Calu3 (cell line): Measurements from ENCODE around the gene SLC30A2. TPM values are rescaled to one million over a fixed set of nuclear protein-coding genes. Genes with fewer than 3 reads are reported as not detected.

ENCODE experiments used
- BruUV-seq: library from RNA; stranded (reverse); fragments of 400-500 nt; replicated peaks from 2 replicates; lab custom pipeline; 2021; lab: Mats Ljungman, UMichigan
- CTCF ChIA-PET: fragments of 300-600 bp; sonication (Branson Sonifier 250); formaldehyde crosslinking; loops from one replicate; lab custom pipeline; 2022; ENCODE audit warnings: antibody characterized with exemption; lab: Charles Lee
- DNase-seq: peaks from one replicate; pipeline ENCODE4 v3.0.0; 2022
- H3K27ac Mint-ChIP-seq: one replicate; pipeline ENCODE4 v1.8.0; 2022; ENCODE audit warnings: mixed read lengths; ENCODE audit not compliant: unreplicated experiment
- H3K27me3 Mint-ChIP-seq: one replicate; pipeline ENCODE4 v1.8.0; 2022; ENCODE audit warnings: mixed read lengths; ENCODE audit not compliant: unreplicated experiment
- H3K36me3 Mint-ChIP-seq: one replicate; pipeline ENCODE4 v1.8.0; 2022; ENCODE audit warnings: mild to moderate bottlenecking, moderate library complexity, mixed read lengths; ENCODE audit not compliant: insufficient read depth, unreplicated experiment
- H3K4me1 Mint-ChIP-seq: one replicate; pipeline ENCODE4 v1.8.0; 2022; ENCODE audit warnings: mild to moderate bottlenecking, low read depth, mixed read lengths; ENCODE audit not compliant: unreplicated experiment
- H3K4me3 Mint-ChIP-seq: one replicate; pipeline ENCODE4 v1.8.0; 2022; ENCODE audit warnings: mild to moderate bottlenecking, low read depth, moderate library complexity, mixed read lengths; ENCODE audit not compliant: unreplicated experiment
- H3K9me3 Mint-ChIP-seq: one replicate; pipeline ENCODE4 v1.8.0; 2022; ENCODE audit warnings: low read depth, mixed read lengths; ENCODE audit not compliant: unreplicated experiment
- CTCF ChIP-seq: fragments of 200-600 bp; IDR thresholded peaks from one replicate; pipeline ENCODE4 v1.8.0; 2022; ENCODE audit warnings: antibody characterized with exemption; ENCODE audit not compliant: unreplicated experiment
- intact Hi-C: fragments of 100-400 bp; cut with micrococcal nuclease; formaldehyde crosslinking; loops from one replicate; pipeline ENCODE4 v1.10.0; 2022; ENCODE audit not compliant: unreplicated experiment
- total RNA-seq: library from RNA; stranded (reverse); gene quantifications from 2 replicates; pipeline ENCODE4 v1.2.3, GENCODE V29; 2022

Gene SLC30A2
- total RNA-seq, 1 experiment from 2014 or later = not detected

DNA sequence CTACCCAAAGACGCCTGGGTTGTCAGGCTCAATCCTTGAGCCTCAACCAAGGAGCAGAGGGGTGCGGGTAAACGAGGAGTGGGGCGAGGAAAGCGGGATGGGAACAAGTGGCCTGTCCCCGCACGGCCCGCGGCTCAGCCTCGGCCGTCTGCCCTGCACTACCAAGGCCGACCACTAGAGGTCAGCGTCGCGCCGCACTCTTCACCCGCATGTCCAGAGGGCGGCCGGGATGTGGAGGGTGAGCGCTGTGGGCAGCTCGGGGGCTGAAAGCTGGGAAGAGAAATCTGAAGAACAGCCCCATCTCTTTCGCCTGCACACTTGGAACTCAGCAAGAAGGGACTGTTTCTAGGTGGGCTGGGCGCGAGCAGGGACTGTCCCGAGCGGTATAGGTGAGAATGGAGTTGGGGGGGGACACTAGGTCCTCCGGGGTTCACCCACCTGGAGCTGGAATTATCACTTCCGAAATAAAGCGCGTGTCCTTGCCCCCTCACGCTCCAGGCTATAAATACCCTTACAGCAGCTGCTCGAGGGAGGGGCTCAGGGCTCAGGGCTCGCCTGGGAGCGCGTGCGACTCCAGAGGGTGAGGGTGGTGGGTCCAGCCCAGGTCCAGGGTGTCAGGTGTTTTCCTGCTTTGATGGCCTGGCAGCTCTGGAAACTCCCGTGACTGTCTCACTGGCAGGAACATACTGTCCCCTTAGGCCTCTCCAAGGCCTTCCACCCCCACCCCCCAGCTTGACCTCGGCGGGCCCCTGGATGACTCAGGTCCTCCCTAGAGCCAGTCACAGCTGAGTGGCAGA, 9.8 kb downstream of the SLC30A2 start:
- peaks cover 12% of the 10 kb centered on the region for H3K4me1 Mint-ChIP-seq
- BruUV-seq = no TSS peak
- intact Hi-C loops = loop anchor here (2.0 kb wide), 2 partner anchors 69 to 109 kb away; no protein-coding TSS in a partner anchor
- CTCF ChIA-PET = interaction anchor here (0.5 to 2.0 kb wide), 10 partner anchors 10 to 198 kb away, joined by 3 to 22 read pairs (median 4); partner anchors contain the start of genes CEP85 and ZNF593
- peak; percentile 83 for DNase-seq
- H3K27me3 Mint-ChIP-seq = peaks cover 19% of the 10 kb centered on the region
- no peaks in the 10 kb centered on the region for H3K9me3 Mint-ChIP-seq
- H3K27ac Mint-ChIP-seq = peak overlapping the region; percentile 52
- peak; percentile 97 for TF ChIP-seq CTCF
- H3K36me3 Mint-ChIP-seq = peaks cover 23% of the 10 kb centered on the region
- H3K4me3 Mint-ChIP-seq = peak overlapping the region; percentile 96

DNA sequence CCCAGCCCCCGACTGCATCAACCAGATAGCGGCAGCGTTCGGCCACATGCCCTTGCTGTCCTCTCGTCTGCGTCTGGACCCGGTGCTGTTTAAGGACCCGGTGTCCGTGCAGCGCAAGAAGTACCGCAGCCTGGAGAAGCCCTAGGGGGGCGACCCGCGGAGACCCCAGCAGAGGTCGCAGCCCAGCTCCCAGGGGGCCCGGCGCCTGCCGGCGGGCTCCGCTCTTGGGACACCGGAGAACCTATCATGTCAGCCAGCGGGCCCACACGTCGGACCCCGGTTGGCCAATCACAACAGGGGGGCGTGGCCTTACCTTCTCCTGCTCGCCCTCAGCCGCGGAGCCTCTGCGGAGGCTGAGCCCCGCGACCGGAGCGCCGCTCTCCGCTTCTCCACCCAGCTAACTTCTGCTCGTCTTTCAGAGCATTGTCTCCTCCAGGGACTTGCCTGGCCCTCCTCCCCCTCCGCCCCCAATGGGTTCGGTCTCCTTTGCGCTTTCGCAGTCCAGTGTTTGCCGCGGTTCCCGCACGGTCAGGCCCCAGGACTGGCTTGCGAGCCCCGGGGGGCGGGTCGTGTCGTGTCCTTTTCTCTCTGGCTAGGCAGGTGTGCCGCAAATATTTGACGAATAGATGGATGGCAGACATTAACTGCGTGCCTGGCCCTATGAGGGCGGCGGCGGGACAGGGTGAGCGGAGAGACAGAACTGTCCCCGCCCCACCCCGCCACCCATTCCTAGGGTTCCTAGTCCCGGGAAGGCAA, 10.5 kb downstream of the SLC30A2 start:
- Mint-ChIP-seq H3K36me3 (peaks cover 23% of the 10 kb centered on the region), H3K27ac (peak overlapping the region; percentile 52), H3K27me3 (peaks cover 26% of the 10 kb centered on the region), H3K4me3 (peak overlapping the region; percentile 96), H3K4me1 (peaks cover 12% of the 10 kb centered on the region), H3K9me3 (no peaks in the 10 kb centered on the region)
- intact Hi-C loops = loop anchor here (2.0 kb wide), 1 partner anchor 69 kb away; no protein-coding TSS in a partner anchor
- CTCF ChIA-PET = interaction anchor here (0.8 to 2.0 kb wide), 6 partner anchors 29 to 140 kb away, joined by 3 to 22 read pairs (median 3); no protein-coding TSS in a partner anchor
- no TSS peak for BruUV-seq
- no peak for TF ChIP-seq CTCF
- peak; percentile 89 for DNase-seq

GRCh38 chr1:26034504-26035202, 11.3 kb downstream of the SLC30A2 start:
- peak; percentile 8 for DNase-seq
- H3K27ac Mint-ChIP-seq = no peak overlapping the region
- H3K27me3 Mint-ChIP-seq = peaks cover 31% of the 10 kb centered on the region
- CTCF ChIA-PET = interaction anchor here (0.6 to 1.4 kb wide), 4 partner anchors 31 to 282 kb away, joined by 3 read pairs; no protein-coding TSS in a partner anchor
- TF ChIP-seq CTCF = no peak
- intact Hi-C loops = loop anchor here (2.0 kb wide), 1 partner anchor 70 kb away; no protein-coding TSS in a partner anchor
- BruUV-seq = no TSS peak
- no peaks in the 10 kb centered on the region for H3K9me3 Mint-ChIP-seq
- H3K4me3 Mint-ChIP-seq = peak overlapping the region; percentile 96
- peaks cover 12% of the 10 kb centered on the region for H3K4me1 Mint-ChIP-seq
- H3K36me3 Mint-ChIP-seq = peaks cover 23% of the 10 kb centered on the region
